Activated CD4-positive, alpha-beta memory T cell treated with anti-CD3 and anti-CD28 coated beads, Interleukin-2, amount 10 ng/mL, durations not matched to agents 7 days and 5 days (primary cell): ENCODE results near the gene ACOT7. TPM values are rescaled to one million over a fixed set of nuclear protein-coding genes. Genes with fewer than 3 reads are reported as not detected.
"Not testable (repeated sequence)": the region's sequence is repeated elsewhere in the genome, so short reads cannot be mapped to it uniquely, and the experiment has no call there.

Experiments used
- CTCF ChIA-PET: fragments of 350-600 bp; sonication (Branson Sonifier 250); formaldehyde crosslinking; loops from one replicate; lab custom pipeline; 2021; ENCODE audit warnings: antibody characterized with exemption, inconsistent platforms; lab: Charles Lee
- POLR2A ChIA-PET: fragments of 350-600 bp; sonication (Branson Sonifier 250); formaldehyde crosslinking; loops from one replicate; lab custom pipeline; 2021; ENCODE audit warnings: antibody characterized with exemption; lab: Charles Lee
- DNase-seq: peaks from one replicate; pipeline ENCODE4 v3.0.0-alpha.2; 2020
- H3K27ac Mint-ChIP-seq: one replicate; pipeline ENCODE4 v1.8.0; 2021; ENCODE audit warnings: mild to moderate bottlenecking, mixed read lengths
- H3K27me3 Mint-ChIP-seq: one replicate; pipeline ENCODE4 v1.8.0; 2021; ENCODE audit warnings: mixed read lengths
- H3K36me3 Mint-ChIP-seq: one replicate; pipeline ENCODE4 v1.8.0; 2021; ENCODE audit warnings: low read depth, mixed read lengths
- H3K4me1 Mint-ChIP-seq: one replicate; pipeline ENCODE4 v1.8.0; 2021; ENCODE audit warnings: mixed read lengths
- H3K4me3 Mint-ChIP-seq: one replicate; pipeline ENCODE4 v1.8.0; 2021; ENCODE audit warnings: mild to moderate bottlenecking, mixed read lengths
- H3K9me3 Mint-ChIP-seq: one replicate; pipeline ENCODE4 v1.8.0; 2021; ENCODE audit warnings: mixed read lengths
- total RNA-seq, 2 experiments: library from RNA; stranded (reverse); gene quantifications; one replicate each; pipeline ENCODE4 v1.2.3, GENCODE V29; 2021

The ACOT7 gene
- total RNA-seq, 2 experiments from 2014 or later = 56.8 to 58.6 TPM

DNA sequence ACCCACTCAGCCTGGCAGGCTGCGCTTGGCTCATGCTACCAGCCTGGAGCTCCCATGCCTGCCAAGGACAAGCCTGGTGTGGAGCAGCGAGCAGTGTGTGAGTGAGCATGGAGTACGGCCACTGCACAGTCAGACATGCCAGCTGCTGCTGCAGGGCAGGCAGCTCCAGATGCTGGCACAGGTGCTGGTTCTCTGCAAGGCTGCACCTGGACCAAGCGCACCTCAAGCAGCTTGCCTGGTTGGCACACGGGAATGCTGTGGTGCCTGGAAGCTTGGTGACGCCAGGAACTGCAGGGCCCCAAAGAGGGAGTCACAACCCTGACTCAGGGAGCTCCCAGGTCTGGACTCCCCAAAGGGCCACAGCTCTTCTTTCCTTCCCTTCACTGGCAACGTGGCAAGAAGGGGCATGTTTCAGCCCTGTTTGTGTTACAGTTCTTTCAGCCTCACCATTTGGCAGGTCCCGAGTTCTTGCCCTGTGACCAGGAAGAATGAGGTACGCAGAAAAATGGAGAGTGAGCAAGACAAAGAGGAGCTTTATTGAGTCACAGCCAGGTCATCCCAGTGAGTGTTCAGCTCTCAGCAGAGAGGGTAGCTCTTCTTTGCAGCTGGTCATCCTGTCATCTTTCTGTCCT is 26.1 kb downstream of the ACOT7 start:
- no peaks in the 10 kb centered on the region for H3K9me3 Mint-ChIP-seq
- CTCF ChIA-PET = interaction anchor here (0.9 kb wide), 1 partner anchor 13 kb away, joined by 4 read pairs; no protein-coding TSS in a partner anchor
- no peak for DNase-seq
- H3K27ac Mint-ChIP-seq = no peak overlapping the region
- H3K36me3 Mint-ChIP-seq = peaks cover 21% of the 10 kb centered on the region
- POLR2A ChIA-PET = interaction anchor here (1.1 to 2.6 kb wide), 3 partner anchors 19 to 26 kb away, joined by 4 to 7 read pairs (median 4); partner anchors contain the start of gene ACOT7
- peaks cover 12% of the 10 kb centered on the region for H3K4me1 Mint-ChIP-seq
- no peak overlapping the region for H3K4me3 Mint-ChIP-seq
- H3K27me3 Mint-ChIP-seq = no peaks in the 10 kb centered on the region

DNA sequence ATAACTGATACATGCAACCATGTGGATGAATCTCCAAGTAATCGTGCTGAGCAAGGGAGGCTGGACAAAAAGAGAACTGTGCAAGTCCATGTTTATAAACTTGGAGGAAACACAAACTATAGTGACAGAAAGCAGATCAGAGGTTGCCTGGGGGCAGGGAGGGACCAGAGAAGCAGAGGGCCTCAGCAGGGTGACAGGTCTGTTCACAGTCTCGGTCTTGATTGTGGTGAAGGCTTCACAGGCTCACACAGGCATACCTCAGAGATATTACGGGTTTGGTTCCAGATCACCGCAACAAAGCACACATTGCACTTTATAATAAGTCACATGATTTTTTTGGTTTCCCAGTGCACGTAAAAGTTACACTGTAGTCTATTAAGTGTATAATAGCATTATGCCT is 28.5 kb downstream of the ACOT7 start:
- no peak overlapping the region for H3K4me3 Mint-ChIP-seq
- H3K36me3 Mint-ChIP-seq = peaks cover 21% of the 10 kb centered on the region
- CTCF ChIA-PET = interaction anchor here (0.8 kb wide), 1 partner anchor 16 kb away, joined by 3 read pairs; no protein-coding TSS in a partner anchor
- no peaks in the 10 kb centered on the region for H3K27me3 Mint-ChIP-seq
- peak; percentile 35 for DNase-seq
- no peaks in the 10 kb centered on the region for H3K9me3 Mint-ChIP-seq
- H3K4me1 Mint-ChIP-seq = peaks cover 21% of the 10 kb centered on the region
- peak overlapping the region; percentile 63 for H3K27ac Mint-ChIP-seq
- POLR2A ChIA-PET = no interaction called here

DNA sequence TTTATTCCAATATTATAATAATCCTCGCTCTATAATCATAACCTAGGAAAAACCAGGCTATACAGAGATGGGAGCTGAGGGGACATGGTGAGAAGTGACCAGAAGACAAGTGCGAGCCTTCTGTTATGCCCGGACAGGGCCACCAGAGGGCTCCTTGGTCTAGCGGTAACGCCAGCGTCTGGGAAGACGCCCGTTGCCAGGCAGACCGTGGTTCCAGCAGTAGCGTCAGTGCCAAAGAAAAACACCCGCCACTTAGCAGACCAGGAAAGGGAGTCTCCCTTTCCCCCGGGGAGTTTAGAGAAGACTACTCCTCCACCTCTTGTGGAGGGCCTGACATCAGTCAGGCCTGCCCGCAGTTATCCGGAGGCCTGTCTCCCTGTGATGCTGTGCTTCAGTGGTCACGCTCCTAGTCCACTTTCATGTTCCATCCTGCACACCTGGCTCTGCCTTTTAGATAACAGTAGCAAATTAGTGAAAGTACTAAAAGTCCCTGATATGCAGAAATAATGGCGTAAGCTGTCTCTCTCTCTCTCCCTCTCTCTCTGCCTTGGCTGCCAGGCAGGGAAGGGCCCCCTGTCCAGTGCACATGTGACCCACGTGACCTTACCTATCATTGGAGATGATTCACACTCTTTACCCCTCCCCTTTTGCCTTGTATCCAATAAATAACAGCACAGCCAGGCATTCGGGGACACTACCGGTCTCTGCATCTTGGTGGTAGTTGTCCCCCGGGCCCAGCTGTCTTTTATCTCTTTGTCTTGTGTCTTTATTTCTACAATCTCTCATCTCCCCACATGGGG is 30.3 kb downstream of the ACOT7 start:
- H3K9me3 Mint-ChIP-seq, H3K27me3 Mint-ChIP-seq, H3K27ac Mint-ChIP-seq, H3K4me3 Mint-ChIP-seq: not testable (repeated sequence)
- peak; percentile 39 for DNase-seq
- POLR2A ChIA-PET = interaction anchor here (0.6 to 1.3 kb wide), 2 partner anchors 29 to 32 kb away, joined by 3 to 7 read pairs; partner anchors contain the start of gene ACOT7
- Mint-ChIP-seq H3K36me3 (peaks cover 15% of the 10 kb centered on the region), H3K4me1 (peaks cover 39% of the 10 kb centered on the region)
- CTCF ChIA-PET = interaction anchor here (0.7 to 3.0 kb wide), 15 partner anchors 15 to 75 kb away, joined by 3 to 12 read pairs (median 5); no protein-coding TSS in a partner anchor

DNA sequence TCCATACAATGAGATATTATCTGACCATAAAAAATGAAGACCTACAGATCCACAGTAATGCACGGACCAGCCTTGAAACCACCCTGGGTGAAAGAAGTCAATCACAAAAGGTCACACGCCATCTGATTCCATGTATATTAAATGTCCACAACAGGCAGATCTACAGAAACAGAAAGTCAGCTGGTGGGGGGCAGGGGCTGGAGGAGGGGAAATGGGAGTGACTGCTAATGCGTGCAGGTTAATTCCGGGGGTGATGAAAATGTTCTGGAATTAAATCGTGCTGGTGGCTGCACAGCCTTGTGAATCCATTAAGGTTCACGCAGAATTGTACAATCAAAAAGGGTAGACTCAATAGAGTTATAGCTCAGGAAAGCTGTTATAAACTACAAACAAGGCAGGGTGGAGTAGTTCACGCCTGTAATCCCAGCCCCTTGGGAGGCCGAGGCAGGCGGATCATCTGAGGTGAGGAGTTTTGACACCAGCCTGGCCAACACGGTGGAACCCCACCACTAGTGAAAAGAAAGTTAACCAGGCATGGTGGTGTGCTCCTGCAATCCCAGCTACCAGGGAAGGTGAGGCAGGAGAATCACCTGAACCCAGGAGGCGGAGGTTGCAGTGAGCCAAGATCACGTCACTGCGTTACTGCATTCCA is 32.3 kb downstream of the ACOT7 start:
- H3K36me3 Mint-ChIP-seq = peaks cover 9% of the 10 kb centered on the region
- ChIA-PET CTCF (interaction anchor here (0.9 to 3.0 kb wide), 8 partner anchors 12 to 79 kb away, joined by 3 to 12 read pairs (median 3); no protein-coding TSS in a partner anchor), POLR2A (interaction anchor here (1.0 to 1.8 kb wide), 3 partner anchors 13 to 32 kb away, joined by 3 to 7 read pairs (median 6); partner anchors contain the start of gene ACOT7)
- no peaks in the 10 kb centered on the region for H3K9me3 Mint-ChIP-seq
- H3K27me3 Mint-ChIP-seq = no peaks in the 10 kb centered on the region
- H3K4me1 Mint-ChIP-seq = peaks cover 51% of the 10 kb centered on the region
- DNase-seq = no peak
- no peak overlapping the region for H3K27ac Mint-ChIP-seq
- H3K4me3 Mint-ChIP-seq = no peak overlapping the region

DNA sequence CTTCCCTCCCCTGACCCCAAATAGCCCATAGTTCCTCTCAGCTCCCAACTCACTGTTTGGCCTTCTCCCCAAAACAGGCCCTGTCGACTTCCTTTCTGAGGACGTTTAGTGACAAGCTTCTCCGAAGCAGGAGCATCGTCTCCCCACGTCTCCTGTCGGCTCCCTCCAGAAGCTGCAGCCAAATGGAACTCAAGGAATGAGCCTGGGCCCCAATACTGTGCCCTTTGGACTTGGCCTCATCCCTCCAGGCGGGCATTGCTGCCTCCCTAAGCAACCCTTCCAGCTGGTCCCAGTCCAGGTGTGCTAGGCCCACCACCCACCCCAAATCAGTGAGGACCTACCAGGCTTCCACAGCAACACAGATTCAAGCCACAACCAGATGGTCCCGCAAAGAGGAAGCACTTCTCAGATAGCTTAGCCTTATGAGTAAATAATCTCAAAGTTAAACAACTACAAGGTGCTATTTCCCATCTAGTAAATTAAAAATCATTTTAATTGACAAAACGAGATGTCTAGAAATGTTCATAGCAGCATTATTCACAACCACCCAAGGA is 33.0 kb downstream of the ACOT7 start:
- Mint-ChIP-seq H3K27me3 (no peaks in the 10 kb centered on the region), H3K4me3 (no peak overlapping the region), H3K4me1 (peaks cover 51% of the 10 kb centered on the region), H3K36me3 (peaks cover 9% of the 10 kb centered on the region), H3K27ac (peak overlapping the region; percentile 36), H3K9me3 (no peaks in the 10 kb centered on the region)
- ChIA-PET CTCF (interaction anchor here (0.6 to 4.2 kb wide), 7 partner anchors 8 to 80 kb away, joined by 3 to 37 read pairs (median 12); partner anchors contain the start of gene ACOT7), POLR2A (interaction anchor here (1.2 to 1.8 kb wide), 2 partner anchors 12 to 33 kb away, joined by 6 to 7 read pairs; partner anchors contain the start of gene ACOT7)
- DNase-seq = no peak

DNA sequence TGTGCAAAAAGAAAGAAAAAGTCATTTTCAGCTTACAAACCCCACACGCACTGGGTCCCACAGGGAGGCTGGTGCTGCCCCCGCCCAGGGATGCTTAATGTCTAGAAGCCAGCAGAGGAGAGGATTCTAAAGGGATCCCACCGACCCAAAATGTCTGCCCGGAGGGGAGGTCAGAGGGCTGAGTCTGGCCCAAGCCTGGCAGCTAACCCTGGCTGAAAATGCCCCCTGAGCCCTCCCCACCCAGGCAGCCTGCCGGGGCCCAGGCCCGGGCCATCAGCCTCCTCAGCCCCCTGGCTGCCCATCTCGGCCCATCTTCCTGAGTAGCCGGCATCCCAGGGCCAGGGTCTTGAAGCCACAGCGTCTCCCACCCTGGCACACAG is 33.5 kb downstream of the ACOT7 start:
- no peaks in the 10 kb centered on the region for H3K9me3 Mint-ChIP-seq
- H3K27ac Mint-ChIP-seq = peak overlapping the region; percentile 85
- ChIA-PET CTCF (interaction anchor here (0.6 to 4.2 kb wide), 8 partner anchors 8 to 113 kb away, joined by 3 to 37 read pairs (median 10); partner anchors contain the start of gene ACOT7), POLR2A (interaction anchor here (1.8 to 4.4 kb wide), 2 partner anchors 12 to 33 kb away, joined by 7 to 34 read pairs; partner anchors contain the start of gene ACOT7)
- no peaks in the 10 kb centered on the region for H3K27me3 Mint-ChIP-seq
- peaks cover 8% of the 10 kb centered on the region for H3K36me3 Mint-ChIP-seq
- H3K4me3 Mint-ChIP-seq = no peak overlapping the region
- H3K4me1 Mint-ChIP-seq = peaks cover 48% of the 10 kb centered on the region
- DNase-seq = no peak

DNA sequence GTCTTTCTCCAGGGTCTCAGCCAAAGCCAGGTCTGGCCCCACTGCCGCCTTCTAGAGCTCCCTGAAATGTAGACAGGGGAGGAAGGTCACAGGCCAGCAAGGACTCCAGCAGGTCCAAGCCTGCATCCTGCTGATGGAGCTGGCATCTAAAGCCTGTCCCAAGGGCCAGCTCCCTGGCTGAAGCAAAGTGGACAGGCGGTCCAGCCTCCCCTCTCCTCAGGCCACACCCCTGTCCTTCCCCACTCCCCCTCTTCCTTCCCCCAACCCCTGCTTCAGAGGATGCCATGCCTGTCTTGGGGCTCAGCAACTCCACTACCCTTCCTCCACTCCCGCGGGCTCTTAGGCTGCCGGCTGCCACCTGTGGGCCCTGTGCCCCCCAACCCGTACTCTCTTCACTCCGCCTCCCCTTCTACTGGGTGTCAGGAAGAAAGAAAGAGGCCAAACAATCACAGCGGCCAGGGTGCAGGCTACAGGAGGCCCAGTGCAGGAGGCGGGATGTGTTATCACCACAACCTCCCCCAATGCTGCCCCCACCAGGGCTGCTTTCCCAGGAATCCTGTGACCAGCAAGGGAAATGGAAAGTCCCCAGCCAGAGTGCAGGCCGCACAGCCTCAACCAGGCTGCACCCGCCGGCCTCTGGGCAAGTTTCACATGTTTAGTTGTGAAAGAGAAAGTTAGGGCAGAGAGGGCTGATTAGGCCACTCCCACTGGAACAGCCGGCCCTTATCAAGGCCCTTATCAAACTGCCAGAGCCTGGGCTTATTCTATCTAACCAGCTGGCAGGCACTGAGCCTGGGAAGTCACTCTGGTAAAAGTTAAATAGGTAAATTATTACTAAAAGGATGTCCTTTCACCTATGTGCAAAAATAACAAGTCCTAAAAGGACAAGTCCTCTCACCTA is 34.1 kb downstream of the ACOT7 start:
- POLR2A ChIA-PET = interaction anchor here (0.8 to 4.4 kb wide), 5 partner anchors 11 to 123 kb away, joined by 3 to 34 read pairs (median 7); partner anchors contain the start of genes ACOT7 and ICMT
- Mint-ChIP-seq H3K9me3 (no peaks in the 10 kb centered on the region), H3K4me3 (peak overlapping the region; percentile 58), H3K27ac (peak overlapping the region; percentile 85), H3K36me3 (peaks cover 5% of the 10 kb centered on the region), H3K4me1 (peaks cover 44% of the 10 kb centered on the region), H3K27me3 (no peaks in the 10 kb centered on the region)
- DNase-seq = peak; percentile 72
- CTCF ChIA-PET = interaction anchor here (0.8 to 4.2 kb wide), 10 partner anchors 11 to 112 kb away, joined by 3 to 37 read pairs (median 8); partner anchors contain the start of gene ACOT7

GRCh38 chr1:6358757-6359201 is 34.8 kb downstream of the ACOT7 start:
- Mint-ChIP-seq H3K9me3 (no peaks in the 10 kb centered on the region), H3K27ac (peak overlapping the region; percentile 85), H3K36me3 (peaks cover 5% of the 10 kb centered on the region), H3K4me3 (peak overlapping the region; percentile 24), H3K4me1 (peaks cover 44% of the 10 kb centered on the region), H3K27me3 (no peaks in the 10 kb centered on the region)
- peak; percentile 59 for DNase-seq
- ChIA-PET CTCF (interaction anchor here (0.8 to 4.2 kb wide), 9 partner anchors 10 to 112 kb away, joined by 3 to 37 read pairs (median 10); partner anchors contain the start of gene ACOT7), POLR2A (interaction anchor here (0.8 to 4.4 kb wide), 6 partner anchors 10 to 122 kb away, joined by 3 to 34 read pairs (median 4); partner anchors contain the start of genes ACOT7 and ICMT)

DNA sequence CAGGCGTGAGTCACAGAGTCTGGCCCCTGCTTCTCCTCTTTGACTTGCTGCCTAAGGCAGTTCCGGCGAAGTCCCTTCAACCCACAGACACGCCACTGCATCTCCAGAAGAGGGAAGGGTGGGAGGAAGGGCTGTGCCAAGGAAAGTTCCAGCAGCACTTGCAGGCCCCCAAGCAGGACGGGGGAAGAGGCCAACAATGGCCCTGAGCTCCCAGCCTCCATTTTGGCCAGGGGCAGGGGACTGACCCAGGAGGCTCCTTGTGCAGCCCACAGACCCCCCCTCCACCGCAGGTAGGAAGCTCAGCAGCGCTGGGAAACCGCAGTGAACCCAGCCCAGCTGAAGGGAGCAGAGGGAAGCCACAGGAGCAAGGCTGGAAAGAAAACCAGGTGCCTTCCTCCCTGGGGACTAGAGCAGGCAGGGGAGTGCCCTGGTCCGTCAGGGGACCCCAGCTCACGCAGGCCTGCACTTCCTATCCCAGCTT is 35.4 kb downstream of the ACOT7 start:
- ChIA-PET CTCF (interaction anchor here (1.1 to 4.2 kb wide), 9 partner anchors 10 to 112 kb away, joined by 3 to 37 read pairs (median 10); partner anchors contain the start of gene ACOT7), POLR2A (interaction anchor here (0.8 to 4.4 kb wide), 7 partner anchors 10 to 122 kb away, joined by 3 to 34 read pairs (median 3); partner anchors contain the start of genes ACOT7 and ICMT)
- peak overlapping the region; percentile 85 for H3K27ac Mint-ChIP-seq
- no peaks in the 10 kb centered on the region for H3K27me3 Mint-ChIP-seq
- no peaks in the 10 kb centered on the region for H3K36me3 Mint-ChIP-seq
- DNase-seq = peak; percentile 35
- no peak overlapping the region for H3K4me3 Mint-ChIP-seq
- H3K9me3 Mint-ChIP-seq = no peaks in the 10 kb centered on the region
- peaks cover 41% of the 10 kb centered on the region for H3K4me1 Mint-ChIP-seq

GRCh38 chr1:6357243-6357936 is 36.2 kb downstream of the ACOT7 start:
- H3K36me3 Mint-ChIP-seq = no peaks in the 10 kb centered on the region
- H3K27ac Mint-ChIP-seq = no peak overlapping the region
- DNase-seq = no peak
- no peak overlapping the region for H3K4me3 Mint-ChIP-seq
- no peaks in the 10 kb centered on the region for H3K27me3 Mint-ChIP-seq
- ChIA-PET CTCF (interaction anchor here (0.7 to 4.2 kb wide), 8 partner anchors 9 to 111 kb away, joined by 3 to 37 read pairs (median 8); partner anchors contain the start of gene ACOT7), POLR2A (interaction anchor here (0.6 to 4.4 kb wide), 5 partner anchors 9 to 246 kb away, joined by 3 to 34 read pairs (median 3); partner anchors contain the start of gene ACOT7)
- H3K4me1 Mint-ChIP-seq = peaks cover 39% of the 10 kb centered on the region
- no peaks in the 10 kb centered on the region for H3K9me3 Mint-ChIP-seq
